DMS114 treated with DMSO at 0.1 percent for 48 hours (cell line): ENCODE results near the gene TRIM43B.
A peak's percentile ranks its signal among the peaks of the same experiment; 100 is the strongest.
"Not testable (repeated sequence)": the region's sequence is repeated elsewhere in the genome, so short reads cannot be mapped to it uniquely, and the experiment has no call there.

Experiments used
- DNase-seq: peaks from one replicate; lab custom pipeline; 2025; ENCODE audit not compliant: unreplicated experiment; lab: John Stamatoyannopoulos, UW

TRIM43B gene

DNA sequence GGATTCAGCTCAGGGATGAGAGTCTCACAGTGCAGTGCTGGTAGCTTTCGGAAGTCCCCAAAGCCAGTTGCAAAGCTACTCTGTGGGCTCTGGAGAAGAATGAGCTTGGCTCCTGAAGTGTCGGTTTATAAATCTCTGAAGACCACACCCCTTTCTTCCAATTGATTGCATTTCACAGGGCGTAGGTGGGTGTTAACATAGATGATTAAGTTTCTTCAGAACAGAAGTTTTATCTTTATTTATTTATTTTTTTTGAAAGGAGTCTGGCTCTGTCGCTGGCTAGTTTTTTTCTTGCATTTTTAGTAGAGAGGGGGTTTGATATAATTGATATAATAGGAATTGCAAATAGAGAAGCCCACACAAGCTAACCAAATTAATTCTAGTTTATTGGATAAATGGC, at the start of gene TRIM43B:
Gene TRIM43B, minus strand, starts transcription at position 101 of the 400 bp plus-strand sequence. CDS start 2,040 bp downstream, outside the sequence.
- not testable (repeated sequence) for DNase-seq

DNA sequence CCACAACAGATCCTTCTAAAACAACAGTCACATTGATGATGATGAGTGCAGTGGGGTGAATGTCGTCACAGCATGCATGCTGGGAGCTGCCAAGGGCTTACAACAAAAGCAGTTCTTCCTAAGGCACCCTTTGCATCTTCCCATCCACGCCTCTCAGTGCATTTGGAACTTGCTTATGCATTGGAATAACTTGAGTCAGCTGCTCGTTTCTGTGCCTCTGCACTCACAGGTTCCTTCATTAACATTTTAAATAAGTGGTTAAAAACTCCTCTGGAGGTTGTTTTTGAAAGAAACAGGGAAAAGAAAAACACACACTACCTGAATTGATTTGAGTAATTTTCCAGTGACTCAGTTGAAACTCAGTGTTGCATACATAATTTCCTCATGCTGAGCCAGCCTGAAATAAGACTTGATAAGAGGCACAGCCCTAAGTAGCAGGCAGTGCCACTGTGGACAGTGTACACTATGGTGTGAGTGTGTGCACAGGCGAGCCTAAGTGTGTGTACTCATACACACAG, 46.8 kb upstream of the TRIM43B start:
- DNase-seq, result no peak

DNA sequence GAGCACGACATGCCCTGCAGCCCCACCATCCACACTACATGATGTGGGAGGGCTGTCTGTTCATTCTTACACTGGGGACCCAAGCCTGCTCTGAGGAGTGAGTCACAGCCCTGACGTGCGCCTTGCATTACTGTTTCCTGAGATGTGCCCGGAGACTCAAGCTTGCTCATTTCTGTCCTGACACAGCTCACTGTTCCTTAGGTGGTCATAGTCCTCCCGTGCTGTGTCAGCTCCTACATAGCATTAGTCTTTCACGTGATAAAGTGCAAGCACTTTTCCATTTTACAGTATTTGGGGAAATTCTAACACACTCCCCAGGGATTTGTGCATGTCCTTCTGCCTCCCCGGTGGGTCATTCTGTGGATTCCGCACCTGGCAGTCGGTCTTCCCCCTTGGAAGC, 46.2 kb upstream of the TRIM43B start:
- DNase-seq, result no peak

DNA sequence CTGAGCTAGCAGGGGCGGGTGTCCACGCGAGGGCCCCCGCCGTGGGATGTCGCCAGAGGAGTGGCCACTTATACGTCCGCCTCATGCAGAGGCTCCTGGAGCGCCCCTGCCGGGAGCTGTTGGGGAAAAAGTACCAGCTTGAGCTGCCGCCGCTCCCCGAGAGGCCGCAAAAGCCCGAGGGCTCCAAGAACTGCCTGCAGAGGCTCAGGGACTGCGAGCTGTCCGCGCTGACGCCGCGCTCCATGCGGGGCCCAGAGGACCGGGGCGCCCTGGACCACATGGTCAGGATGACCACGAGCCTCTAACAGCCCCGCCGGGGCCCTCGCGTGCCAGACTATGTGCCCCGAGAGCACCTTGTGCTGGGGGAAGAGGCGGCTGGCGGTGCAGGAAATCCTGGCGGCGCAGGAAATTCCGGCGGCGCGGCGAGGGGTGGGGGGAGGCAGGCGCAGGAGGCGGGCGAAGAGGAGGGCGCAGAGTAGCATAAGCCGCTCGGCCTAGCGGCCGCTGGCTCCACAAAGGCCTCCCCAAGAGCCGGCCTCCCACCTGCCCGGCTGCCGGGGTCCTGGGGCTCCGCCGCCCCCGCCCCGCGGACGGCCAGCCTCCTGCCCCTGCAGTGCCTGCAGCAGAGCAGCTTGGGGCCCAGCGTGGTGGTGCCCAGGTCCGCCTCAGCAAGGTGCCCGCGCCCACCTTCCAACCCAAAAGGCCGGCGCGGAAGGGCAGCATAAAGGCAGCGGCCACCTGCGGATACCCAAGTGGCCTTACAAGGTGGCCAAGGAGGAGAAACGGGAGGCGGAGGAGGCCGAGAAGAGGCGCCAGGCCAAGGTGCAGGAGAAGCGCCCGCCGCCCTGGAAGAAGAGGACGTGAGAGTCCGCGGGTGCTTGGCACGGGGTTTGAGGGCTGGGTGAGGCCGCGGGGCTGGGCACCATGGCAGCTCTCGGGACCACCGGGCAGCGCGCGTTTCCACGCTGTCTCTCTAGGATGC, 42.1 kb upstream of the TRIM43B start:
- peak; percentile 61 for DNase-seq

DNA sequence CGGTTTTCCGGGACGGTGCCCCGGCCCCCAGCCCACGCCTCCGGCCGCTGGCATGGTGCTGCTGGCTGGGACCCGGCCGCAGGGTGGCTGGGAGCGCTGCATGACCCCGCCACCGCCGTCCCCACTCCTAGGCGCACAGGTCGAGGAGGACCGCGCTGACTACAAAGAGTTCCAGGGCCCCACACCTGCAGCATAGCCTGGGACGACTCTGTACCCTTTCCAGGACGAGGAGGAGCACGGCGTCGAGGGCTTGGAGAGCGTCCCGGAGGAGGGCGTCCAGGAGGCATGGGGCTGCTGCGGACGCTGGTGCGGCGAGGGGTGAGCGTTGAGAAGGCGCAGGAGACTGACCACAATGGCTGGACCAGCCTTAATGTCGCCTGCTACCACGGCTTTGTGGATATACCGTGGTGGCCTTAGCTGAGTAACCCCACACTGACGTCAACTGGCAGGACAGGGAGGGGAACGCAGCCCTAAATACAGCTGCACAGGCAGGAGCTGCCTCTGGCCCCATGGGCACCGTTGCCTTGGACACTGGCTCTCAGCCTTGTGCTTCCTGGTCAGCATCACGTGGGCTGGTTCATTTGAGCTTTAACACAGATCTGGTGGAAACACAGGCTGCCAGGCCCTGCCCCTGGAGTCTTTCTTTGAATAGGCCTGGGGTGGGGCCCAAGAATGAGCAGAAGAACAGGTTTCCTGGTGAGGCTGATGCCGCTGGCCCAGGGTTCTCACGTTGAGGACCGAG, 40.9 kb upstream of the TRIM43B start:
- no peak for DNase-seq

DNA sequence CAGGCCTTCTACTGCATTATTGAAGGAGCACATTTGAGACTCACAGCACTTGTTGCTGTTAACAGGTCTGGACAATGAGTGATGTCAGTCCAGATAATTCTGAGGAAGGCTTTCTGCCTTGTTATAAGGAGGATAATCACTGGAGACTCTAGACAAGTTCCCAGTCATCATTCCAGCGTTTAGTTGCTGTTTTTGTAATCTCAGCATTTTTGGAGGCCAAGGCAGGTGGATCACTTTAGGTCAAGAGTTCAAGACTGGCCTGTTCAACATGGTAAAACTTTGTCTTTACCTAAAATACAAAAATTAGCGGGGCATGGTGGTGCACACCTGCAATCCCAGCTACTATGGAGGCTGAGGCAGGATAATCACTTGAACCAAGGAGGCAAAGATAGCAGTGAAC, 39.6 kb upstream of the TRIM43B start:
- no peak for DNase-seq

DNA sequence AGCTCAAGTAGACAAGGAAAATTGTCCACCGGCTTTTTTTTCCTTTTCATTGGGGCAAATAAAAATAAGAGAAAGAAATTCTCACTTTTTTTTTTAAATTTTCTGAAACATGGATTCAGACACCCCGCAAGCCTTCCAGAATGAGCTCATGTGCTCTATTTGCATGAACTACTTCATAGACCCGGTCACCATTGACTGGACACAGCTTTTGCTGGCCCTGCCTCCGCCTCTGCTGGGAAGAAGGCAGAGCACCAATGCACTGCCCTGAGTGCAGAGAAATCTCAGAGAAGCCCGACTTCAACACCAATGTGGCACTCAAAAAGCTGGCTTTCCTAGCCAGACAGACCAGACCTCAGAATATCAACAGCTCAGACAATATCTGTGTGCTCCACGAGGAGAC, 30.2 kb upstream of the TRIM43B start:
- no peak for DNase-seq

DNA sequence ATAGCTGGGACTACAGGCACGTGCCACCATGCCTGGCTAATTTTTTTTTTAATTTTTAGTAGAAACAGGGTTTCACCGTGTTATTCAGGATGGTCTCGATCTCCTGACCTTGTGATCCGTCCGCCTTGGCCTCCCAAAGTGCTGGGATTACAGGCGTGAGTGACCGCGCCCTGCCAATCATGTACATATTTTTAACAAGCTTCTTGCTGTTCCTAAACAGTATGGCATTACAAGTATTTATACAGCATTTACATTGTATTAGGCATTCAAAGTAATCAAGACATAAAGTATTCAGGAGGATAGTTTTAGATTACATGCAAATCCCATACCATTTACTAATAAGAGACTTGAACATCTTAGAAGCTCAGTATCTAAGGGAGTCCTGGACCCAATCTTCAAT, 29.7 kb upstream of the TRIM43B start:
- DNase-seq, result not testable (repeated sequence)

DNA sequence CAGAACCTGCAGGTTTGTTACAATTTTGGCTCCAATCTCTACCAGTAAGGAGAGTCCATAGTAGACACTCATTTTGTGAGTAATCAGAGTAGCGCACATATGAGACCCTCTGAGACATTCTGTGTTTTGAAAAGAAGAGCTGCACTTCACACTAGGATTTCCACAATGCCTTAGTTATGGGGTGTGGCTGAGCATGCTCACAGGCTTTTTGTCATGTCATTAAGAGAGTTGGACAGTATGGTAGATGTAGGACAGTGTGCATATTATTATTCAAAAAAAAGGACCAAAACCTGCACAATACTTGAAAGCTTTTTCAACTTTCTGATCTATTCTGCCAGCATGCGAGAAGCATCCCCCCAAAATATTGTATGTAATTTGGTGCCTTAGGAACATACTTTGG, 24.9 kb upstream of the TRIM43B start:
- DNase-seq, result no peak

DNA sequence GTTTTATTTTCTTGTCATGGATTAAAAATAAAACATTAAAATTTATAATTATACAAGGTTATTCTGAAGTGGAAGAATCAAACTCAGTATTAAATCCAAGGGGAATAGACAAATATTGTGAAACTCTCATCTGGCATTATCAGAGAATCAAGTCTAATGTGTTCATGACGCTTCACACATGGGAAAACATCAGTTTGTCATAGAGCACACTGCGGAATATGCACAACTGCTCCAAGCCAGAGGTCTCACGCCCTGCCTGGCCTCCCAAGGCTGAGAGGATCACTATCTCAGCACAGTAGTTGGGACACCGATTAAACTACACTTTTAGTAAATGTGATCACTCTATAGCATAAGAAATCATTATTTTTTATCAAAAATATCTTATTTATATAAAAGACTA, 20.7 kb upstream of the TRIM43B start:
- no peak for DNase-seq

DNA sequence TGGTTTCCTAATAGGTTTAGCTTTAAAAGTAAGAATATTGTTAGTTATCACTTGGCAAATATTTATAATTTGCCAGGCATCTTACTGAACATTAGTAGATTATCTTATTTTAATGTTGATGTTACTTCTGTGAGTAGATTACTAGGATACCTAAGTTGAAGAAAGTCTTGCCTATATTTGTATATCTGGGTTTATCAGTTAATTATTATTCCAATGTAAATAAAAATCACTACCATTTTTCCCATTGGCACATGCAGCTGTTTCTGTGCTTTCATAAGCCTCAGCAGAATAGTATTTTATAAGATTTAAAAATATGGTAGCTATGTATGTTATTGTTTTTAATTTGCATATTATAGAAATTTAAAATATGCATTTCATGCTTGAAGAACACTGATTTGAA, 16.3 kb upstream of the TRIM43B start:
- DNase-seq, result no peak

DNA sequence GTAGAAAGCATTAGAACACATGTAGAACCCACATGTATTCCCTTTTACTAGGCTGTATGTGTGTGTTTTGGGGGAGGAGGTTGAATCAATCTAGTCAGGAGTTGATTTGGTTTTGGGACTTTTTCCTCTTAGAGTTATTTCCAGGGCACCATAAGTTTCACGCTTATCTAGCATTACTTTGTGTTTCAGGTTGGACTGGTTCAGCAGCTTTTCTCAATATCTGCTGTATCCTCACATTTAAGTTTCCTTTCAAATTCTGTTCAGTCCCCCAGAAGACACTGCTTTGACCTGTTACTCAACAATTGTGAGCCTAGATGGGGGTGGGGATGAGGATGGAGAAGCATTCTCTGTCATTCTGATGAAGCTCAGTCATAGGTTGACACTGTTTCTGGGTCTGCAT, 7.5 kb upstream of the TRIM43B start:
- DNase-seq, result not testable (repeated sequence)

DNA sequence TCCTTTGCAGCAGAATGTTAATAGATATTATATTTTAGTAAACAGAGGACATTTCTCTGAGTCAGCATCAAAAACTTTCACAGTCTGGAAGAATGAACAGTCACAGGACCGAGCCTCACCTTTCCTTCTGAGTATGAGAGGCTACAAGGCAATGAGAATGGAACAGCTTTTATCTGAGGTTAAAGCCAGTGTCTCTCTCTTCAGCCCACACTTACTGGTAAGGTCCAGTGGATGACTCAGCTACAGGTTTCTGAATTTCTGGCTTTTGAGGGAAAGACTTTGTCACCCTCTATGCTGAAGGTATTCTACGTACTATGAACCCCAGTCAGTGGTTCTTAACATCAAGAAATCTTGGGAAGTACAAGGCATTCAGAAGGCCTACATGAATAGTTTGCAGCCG, 9.5 kb downstream of the TRIM43B start:
- not testable (repeated sequence) for DNase-seq

DNA sequence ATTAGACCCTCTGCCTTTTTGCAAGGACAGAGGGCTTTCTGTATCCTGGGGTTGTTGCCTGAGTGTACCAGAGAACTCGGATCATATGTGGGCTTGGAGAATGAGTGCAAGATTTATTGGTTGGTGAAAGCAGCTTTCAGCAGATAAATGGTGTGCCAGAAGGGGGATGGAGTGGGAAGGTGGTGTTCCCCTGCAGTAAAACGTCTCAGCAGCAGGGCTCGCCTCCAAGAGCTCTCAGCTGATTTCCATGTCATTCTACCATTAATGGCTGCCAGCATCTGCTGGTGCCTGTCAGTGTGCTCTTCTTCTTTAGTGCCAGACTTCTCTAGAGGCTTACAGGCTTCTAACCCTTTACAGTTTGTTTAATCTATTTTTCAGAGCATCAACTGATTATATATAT, 16.6 kb downstream of the TRIM43B start:
- DNase-seq, result not testable (repeated sequence)

DNA sequence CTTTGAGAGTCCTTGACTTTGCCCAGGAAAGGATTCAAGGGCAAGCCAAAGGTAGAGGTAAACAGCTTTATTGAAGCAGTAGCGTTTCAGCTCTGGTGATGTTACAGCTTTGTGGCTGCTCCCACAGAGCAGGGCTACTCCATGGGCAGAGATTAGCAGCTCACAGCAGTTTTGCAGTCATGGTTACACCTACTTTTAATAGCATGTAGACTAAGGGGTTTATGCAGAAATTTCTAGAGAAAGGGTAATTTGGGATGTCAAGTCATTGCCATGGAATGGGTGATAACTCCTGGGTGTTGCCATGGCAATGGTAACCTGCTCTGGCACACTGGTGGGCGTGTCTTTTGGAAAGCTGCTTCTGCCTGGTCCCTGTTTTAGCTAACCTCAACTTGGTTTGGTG, 18.0 kb downstream of the TRIM43B start:
- DNase-seq, result not testable (repeated sequence)

DNA sequence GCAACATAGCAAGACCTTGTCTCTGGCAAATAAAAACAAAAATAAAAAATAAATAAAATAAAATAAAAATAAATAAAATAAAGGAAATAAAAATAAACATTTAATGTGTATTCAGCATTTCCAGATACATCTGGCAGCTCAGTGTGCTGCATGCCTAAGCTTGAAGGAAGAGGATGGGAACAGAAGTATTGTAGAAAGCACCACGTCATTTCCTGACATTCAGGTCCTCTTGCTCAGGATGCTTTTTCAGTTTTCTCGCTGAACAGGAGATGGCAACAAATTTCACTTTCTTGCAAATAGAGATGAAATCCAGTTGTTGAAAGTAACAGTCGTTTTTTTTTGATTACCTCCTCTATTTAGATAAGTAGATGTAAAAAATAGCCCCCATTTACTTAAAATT, 21.3 kb downstream of the TRIM43B start:
- not testable (repeated sequence) for DNase-seq

DNA sequence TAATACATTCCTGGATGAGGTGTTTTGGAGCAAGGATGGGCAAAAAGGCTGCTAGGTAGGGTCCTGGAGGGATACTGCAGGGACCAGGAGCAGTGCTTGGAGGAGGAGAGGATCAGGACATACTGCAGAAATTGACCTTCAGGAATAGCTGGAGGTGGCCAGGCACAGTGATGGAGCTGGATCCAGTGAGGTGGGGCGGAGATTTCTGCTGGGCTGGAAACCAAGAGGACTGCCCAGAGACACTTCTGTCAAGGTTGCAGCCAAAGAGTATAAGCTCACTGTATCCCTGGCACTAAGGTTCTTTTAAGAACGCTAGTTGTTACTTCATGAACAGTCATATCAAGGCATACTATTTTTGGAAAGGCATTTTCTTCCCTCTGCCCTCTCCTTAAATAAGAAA, 39.2 kb downstream of the TRIM43B start:
- DNase-seq, result not testable (repeated sequence)

DNA sequence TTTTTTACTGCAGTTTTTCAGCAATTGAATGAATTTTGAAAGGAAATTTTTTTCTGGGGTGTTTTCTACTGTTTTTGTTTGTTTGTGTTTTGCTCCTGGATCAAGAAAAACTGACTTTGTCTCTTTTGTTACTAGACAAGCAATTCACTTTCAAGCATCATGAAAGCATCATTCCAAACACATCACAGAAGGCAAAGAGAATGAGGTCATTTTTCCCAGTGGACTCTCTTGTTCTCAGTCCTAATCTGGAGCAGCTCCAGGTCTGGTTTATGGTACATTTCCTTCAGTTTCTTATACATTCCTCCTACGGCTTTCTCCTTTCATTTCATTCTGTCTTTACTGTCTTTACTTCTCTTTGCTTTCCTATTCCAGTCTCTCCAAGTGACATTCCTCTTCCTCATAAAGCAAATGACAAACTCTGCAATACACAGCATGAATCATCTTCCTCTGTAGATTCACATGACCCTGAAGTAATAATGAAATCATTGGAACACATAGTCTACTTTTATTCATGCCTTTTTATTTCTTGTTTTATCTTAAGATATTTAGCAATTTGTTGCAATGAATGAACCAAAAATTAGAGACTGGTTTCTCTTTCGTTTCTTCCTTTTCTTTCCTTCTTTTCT, 42.0 kb downstream of the TRIM43B start:
- DNase-seq, result not testable (repeated sequence)

DNA sequence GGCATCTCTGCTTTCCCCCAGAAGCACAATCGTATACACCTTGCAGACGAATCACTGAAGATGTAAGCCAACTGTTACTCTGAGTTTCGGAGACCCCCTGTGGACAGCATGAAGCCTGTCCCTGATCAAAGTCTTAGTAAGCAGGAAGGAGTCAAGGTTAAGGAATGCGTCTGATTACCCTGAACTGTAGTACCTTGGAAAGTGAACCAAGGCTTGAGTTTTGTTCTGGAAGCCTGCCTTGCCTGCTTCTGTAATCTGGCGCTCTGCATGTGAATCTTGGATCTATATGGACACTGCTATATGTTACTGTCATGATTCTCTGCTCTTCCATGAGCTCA, 48.7 kb downstream of the TRIM43B start:
- not testable (repeated sequence) for DNase-seq

DNA sequence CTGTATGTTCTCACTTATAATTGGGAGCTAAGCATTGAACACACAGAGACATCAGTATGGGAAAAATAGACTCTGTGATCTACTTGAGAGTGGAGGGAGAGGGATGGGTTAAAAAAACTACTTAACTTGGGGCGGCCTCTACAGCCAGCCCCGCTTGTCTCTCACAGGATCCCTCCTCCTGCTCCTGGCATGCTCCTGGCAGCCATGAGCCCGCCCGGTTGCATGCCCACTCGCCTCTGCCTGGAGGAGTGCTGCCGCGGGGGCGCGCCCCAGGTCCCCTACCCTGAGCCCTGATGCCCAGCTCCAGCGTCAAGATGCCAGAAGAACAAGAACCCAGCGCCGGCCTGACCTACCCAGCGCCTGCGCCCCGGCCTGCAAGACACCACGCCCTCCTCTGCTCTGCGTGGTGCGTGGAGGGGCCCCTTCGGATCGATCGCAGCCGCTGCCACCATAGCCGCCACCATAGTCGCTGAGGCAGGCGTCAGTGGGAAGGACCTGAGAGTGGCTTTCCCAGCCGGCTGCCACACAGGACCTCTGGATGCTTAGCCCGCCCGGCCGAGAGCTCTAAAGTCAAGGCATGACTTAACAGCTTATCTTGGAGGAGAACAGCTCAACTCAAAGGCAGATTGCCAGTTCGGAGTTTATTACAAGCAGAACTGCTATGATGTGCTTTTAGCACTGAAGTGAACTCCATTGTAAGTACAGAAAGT, 49.2 kb downstream of the TRIM43B start:
- not testable (repeated sequence) for DNase-seq
